Loucy (cell line): ENCODE results near the gene BBLN.
"Not testable (repeated sequence)": the region's sequence is repeated elsewhere in the genome, so short reads cannot be mapped to it uniquely, and the experiment has no call there.

Source experiments
- H2AFZ ChIP-seq: fragments of 200-600 bp; sonication (generic); 2 replicates; pipeline ENCODE4 v1.6.0; 2016; ENCODE audit warnings: antibody characterized with exemption, mild to moderate bottlenecking, low read length, moderate library complexity
- H3F3A ChIP-seq: fragments of 200-600 bp; 2 replicates; pipeline ENCODE4 v1.6.0; 2016; ENCODE audit warnings: antibody characterized with exemption, low read depth, mild to moderate bottlenecking
- H3K27me3 ChIP-seq: fragments of 200-600 bp; sonication (generic); 2 replicates; pipeline ENCODE4 v1.6.1; 2014; ENCODE audit warnings: low read length, mild to moderate bottlenecking; ENCODE audit not compliant: insufficient read depth, poor library complexity, severe bottlenecking
- H3K36me3 ChIP-seq: fragments of 200-600 bp; sonication (generic); 2 replicates; pipeline ENCODE4 v1.6.1; 2016; ENCODE audit warnings: low read length; ENCODE audit not compliant: insufficient read depth
- H3K4me1 ChIP-seq: fragments of 200-600 bp; sonication (generic); 2 replicates; pipeline ENCODE4 v1.5.1; 2014; ENCODE audit warnings: low read length, mild to moderate bottlenecking; ENCODE audit not compliant: insufficient read depth, poor library complexity, severe bottlenecking
- H3K4me2 ChIP-seq: fragments of 200-600 bp; sonication (generic); 2 replicates; pipeline ENCODE4 v1.6.0; 2014; ENCODE audit warnings: antibody characterized with exemption, low read length, low read depth, mild to moderate bottlenecking; ENCODE audit not compliant: poor library complexity, severe bottlenecking
- H3K4me3 ChIP-seq: fragments of 200-600 bp; sonication (generic); 2 replicates; pipeline ENCODE4 v1.5.1; 2014; ENCODE audit warnings: low read length, mild to moderate bottlenecking, mixed read lengths; ENCODE audit not compliant: poor library complexity, severe bottlenecking
- H3K79me2 ChIP-seq: fragments of 200-600 bp; sonication (generic); 2 replicates; pipeline ENCODE4 v1.6.1; 2014; ENCODE audit warnings: low read length; ENCODE audit not compliant: insufficient read depth
- H3K9ac ChIP-seq: fragments of 200-600 bp; sonication (generic); 2 replicates; pipeline ENCODE4 v1.6.0; 2014; ENCODE audit warnings: mild to moderate bottlenecking, low read depth, low read length, moderate library complexity; ENCODE audit not compliant: poor library complexity, severe bottlenecking
- H3K9me2 ChIP-seq: fragments of 200-600 bp; sonication (generic); replicated peaks from 2 replicates; pipeline ENCODE4 v1.6.1; 2016; ENCODE audit warnings: low read depth, low read length, mixed read lengths
- H3K9me3 ChIP-seq: fragments of 200-600 bp; sonication (generic); 2 replicates; pipeline ENCODE4 v1.6.1; 2014; ENCODE audit warnings: mild to moderate bottlenecking, antibody characterized with exemption, low read length, low read depth; ENCODE audit not compliant: insufficient read depth
- H4K20me1 ChIP-seq: fragments of 200-600 bp; sonication (generic); 2 replicates; pipeline ENCODE4 v1.6.0; 2014; ENCODE audit warnings: antibody characterized with exemption, low read length, mild to moderate bottlenecking; ENCODE audit not compliant: insufficient read depth, poor library complexity, severe bottlenecking
- EZH2phosphoT487 ChIP-seq: fragments of 200-600 bp; IDR thresholded peaks from 2 replicates; pipeline ENCODE4 v1.6.1; 2018; ENCODE audit warnings: antibody characterized with exemption, mild to moderate bottlenecking, moderate library complexity, borderline replicate concordance
- TF ChIP-seq, protein P1 (sequence below): fragments of 200-600 bp; sonication (generic); conservative IDR thresholded peaks from 2 replicates; pipeline ENCODE4 v1.5.1; 2014; ENCODE audit warnings: mild to moderate bottlenecking, antibody characterized with exemption, low read length

The BBLN gene, protein sequence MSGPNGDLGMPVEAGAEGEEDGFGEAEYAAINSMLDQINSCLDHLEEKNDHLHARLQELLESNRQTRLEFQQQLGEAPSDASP

GRCh38 chr9:128159784-128160602, at the start of gene BBLN:
Gene BBLN (plus strand): TSS chr9:128160265. CDS start chr9:128160408, 143 bp downstream.
- TF ChIP-seq, protein P1, sequence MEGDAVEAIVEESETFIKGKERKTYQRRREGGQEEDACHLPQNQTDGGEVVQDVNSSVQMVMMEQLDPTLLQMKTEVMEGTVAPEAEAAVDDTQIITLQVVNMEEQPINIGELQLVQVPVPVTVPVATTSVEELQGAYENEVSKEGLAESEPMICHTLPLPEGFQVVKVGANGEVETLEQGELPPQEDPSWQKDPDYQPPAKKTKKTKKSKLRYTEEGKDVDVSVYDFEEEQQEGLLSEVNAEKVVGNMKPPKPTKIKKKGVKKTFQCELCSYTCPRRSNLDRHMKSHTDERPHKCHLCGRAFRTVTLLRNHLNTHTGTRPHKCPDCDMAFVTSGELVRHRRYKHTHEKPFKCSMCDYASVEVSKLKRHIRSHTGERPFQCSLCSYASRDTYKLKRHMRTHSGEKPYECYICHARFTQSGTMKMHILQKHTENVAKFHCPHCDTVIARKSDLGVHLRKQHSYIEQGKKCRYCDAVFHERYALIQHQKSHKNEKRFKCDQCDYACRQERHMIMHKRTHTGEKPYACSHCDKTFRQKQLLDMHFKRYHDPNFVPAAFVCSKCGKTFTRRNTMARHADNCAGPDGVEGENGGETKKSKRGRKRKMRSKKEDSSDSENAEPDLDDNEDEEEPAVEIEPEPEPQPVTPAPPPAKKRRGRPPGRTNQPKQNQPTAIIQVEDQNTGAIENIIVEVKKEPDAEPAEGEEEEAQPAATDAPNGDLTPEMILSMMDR: no peak
- TF ChIP-seq EZH2phosphoT487: no peak

DNA sequence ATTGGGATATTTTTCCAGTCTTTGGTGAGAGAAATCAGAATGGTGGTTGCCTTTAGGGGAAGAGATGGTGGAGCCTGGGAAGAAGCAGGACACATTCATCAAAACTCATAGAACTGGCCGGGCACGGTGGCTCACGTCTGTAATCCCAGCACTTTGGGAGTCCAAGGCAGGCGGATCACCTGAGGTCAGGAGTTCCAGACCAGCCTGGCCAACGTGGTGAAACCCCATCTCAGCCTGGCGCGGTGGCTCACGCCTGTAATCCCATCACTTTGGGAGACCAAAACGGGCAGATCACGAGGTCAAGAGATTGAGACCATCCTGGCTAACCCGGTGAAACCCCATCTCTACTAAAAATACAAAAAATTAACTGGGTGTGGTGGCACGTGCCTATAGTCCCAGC, 48.3 kb upstream of the BBLN start:
- not testable (repeated sequence) for H3K9me3 ChIP-seq, H4K20me1 ChIP-seq
- peaks cover 26% of the 10 kb centered on the region; the same call in 1 of the 2 replicates for H3K36me3 ChIP-seq

More at GRCh38 chr9:128159784-128160602, at the start of gene BBLN:
- peaks cover 21% of the 10 kb centered on the region for H3K4me1 ChIP-seq
- H3K4me3 ChIP-seq: peak within 1 kb of the TSS; percentile 97
- H3K9me3 ChIP-seq: no peaks in the 10 kb centered on the region
- no peaks in the 10 kb centered on the region for H3F3A ChIP-seq
- H3K79me2 ChIP-seq: peaks cover 30% of the 10 kb centered on the region
- peak within 1 kb of the TSS; percentile 85 for H2AFZ ChIP-seq
- H3K9me2 ChIP-seq: no peaks in the 10 kb centered on the region
- H4K20me1 ChIP-seq: peaks cover 9% of the 10 kb centered on the region
- peak within 1 kb of the TSS; percentile 90 for H3K4me2 ChIP-seq
- H3K9ac ChIP-seq: peak within 1 kb of the TSS; percentile 94
- no peaks in the 10 kb centered on the region for H3K27me3 ChIP-seq
- peaks cover 24% of the 10 kb centered on the region; the same call in 1 of the 2 replicates for H3K36me3 ChIP-seq

DNA sequence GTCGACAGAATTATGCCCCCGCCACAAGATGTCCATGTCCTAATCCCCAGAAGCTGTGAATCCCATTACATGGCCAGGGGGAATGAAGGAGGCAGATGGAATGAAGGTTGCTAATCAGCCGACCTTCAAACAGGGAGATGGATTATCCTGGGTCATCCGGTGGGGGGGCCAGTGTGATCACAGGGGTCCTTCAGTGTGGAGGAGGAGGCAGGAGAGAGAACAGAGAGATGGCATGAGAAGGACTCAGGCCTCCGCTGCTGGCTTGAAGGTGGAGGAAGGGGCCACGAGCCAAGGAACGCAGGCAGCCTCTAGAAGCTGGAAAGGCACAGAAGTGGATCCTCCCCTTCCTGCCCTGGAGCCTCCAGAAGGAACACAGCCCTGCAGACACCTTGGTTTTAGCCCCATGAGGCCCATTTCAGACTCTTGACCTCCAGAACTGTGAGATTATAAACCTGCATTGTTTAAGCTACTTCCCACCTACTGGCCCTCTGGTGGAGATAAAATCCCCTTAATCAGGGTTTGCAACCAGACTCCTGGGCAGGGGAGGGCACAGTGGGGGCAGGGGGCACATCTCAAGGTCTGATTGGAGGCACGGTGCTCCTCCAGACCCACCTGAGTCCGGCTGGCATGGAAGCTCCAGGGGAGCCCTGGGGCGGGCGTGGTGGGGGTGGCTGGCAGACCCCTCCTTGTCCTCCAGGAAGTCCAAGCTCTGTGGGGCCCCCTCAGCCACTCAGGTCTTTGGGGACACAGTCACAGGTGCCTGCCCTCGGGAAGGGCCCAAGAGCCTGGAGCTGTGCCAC, 46.3 kb upstream of the BBLN start:
- no peaks in the 10 kb centered on the region for H3K9me3 ChIP-seq
- H3K36me3 ChIP-seq: peaks cover 7% of the 10 kb centered on the region; the same call in 1 of the 2 replicates
- H3K79me2 ChIP-seq: no peaks in the 10 kb centered on the region

More for the DNA sequence above, 48.3 kb upstream of the BBLN start:
- H2AFZ ChIP-seq, H3K4me2 ChIP-seq, H3K9me2 ChIP-seq, H3K4me1 ChIP-seq, H3K4me3 ChIP-seq, H3F3A ChIP-seq, H3K27me3 ChIP-seq, H3K79me2 ChIP-seq, H3K9ac ChIP-seq: not testable (repeated sequence)

More for the DNA sequence above, 46.3 kb upstream of the BBLN start:
- Histone ChIP-seq H3F3A (no peaks in the 10 kb centered on the region), H3K4me3 (no peak overlapping the region), H3K27me3 (no peaks in the 10 kb centered on the region), H3K9me2 (no peaks in the 10 kb centered on the region), H3K4me1 (no peaks in the 10 kb centered on the region), H4K20me1 (no peaks in the 10 kb centered on the region), H3K4me2 (no peak overlapping the region), H3K9ac (no peak overlapping the region), H2AFZ (no peak overlapping the region)
- TF ChIP-seq, protein P1: no peak
- no peak for TF ChIP-seq EZH2phosphoT487
